ENCODE data around the gene MFSD11.

The MFSD11 gene

GRCh38 chr17:76723812-76724211, 14.1 kb upstream of the MFSD11 start:
- no peak overlapping the region for H3K4me3 ChIP-seq (ENCODE audit: insufficient read depth in 1 of 2, low read depth in 1 of 2, low read length in 2 of 2)
- no peak overlapping the region for H3K14ac ChIP-seq (ENCODE audit: low read length in 2 of 2)
- no peak overlapping the region for H2BK15ac ChIP-seq (ENCODE audit: low read depth, poor library complexity, severe bottlenecking)
- H2BK5ac ChIP-seq (ENCODE audit: low read depth, low read length, poor library complexity, severe bottlenecking), result no peak overlapping the region
- H4K91ac ChIP-seq (ENCODE audit: low read length), result no peak overlapping the region
- no peak overlapping the region for H4K8ac ChIP-seq (ENCODE audit: low read length)
- H3K79me1 ChIP-seq (replicated peaks; ENCODE audit: low read length, poor library complexity, severe bottlenecking), result peaks cover 24% of the 10 kb centered on the region
- H3K23ac ChIP-seq (ENCODE audit: low read length in 2 of 2), result no peak overlapping the region
- H3K4me2 ChIP-seq (ENCODE audit: low read length, poor library complexity, severe bottlenecking), result no peak overlapping the region
- H3K36me3 ChIP-seq (ENCODE audit: control insufficient read depth in 1 of 2, insufficient read depth in 2 of 2, low read depth in 1 of 2, low read length in 2 of 2), result peaks cover 51 to 61% of the 10 kb centered on the region in 2 experiments
- peaks cover 15% of the 10 kb centered on the region for H3K4me1 ChIP-seq (ENCODE audit: control insufficient read depth, insufficient read depth, low read depth, low read length)
- H2AK5ac ChIP-seq (ENCODE audit: low read length, severe bottlenecking), result no peak overlapping the region
- no peaks in the 10 kb centered on the region for H3K27me3 ChIP-seq (ENCODE audit: control insufficient read depth in 1 of 2, insufficient read depth in 1 of 2, low read length in 2 of 2)
- no peak overlapping the region for H2AFZ ChIP-seq (ENCODE audit: low read depth, low read length)
- H2BK12ac ChIP-seq (ENCODE audit: low read length in 2 of 2), result no peak overlapping the region
- H2BK120ac ChIP-seq (ENCODE audit: low read depth, low read length), result no peak overlapping the region
- no peak overlapping the region for H3K18ac ChIP-seq (ENCODE audit: low read depth in 1 of 2, low read length in 2 of 2)
- no peak overlapping the region for H3K27ac ChIP-seq (ENCODE audit: low read length, poor library complexity, severe bottlenecking)
- DNase-seq, result no peak
- H3K9ac ChIP-seq (ENCODE audit: low read length), result no peak overlapping the region
- H3K9me3 ChIP-seq (ENCODE audit: control insufficient read depth, low read length), result no peaks in the 10 kb centered on the region
- no peak overlapping the region for H3K4ac ChIP-seq (ENCODE audit: low read depth in 1 of 2, low read length in 2 of 2)
- WGBS, result 98% methylated on average over 5 of the region's 9 CpGs

- 11% methylated on average over 36 of the region's 38 CpGs for WGBS
- Histone ChIP-seq H3K23ac (ENCODE audit: low read length in 2 of 2) (peak overlapping the region; percentile 79 to 100), H3K4me1 (ENCODE audit: control insufficient read depth, insufficient read depth, low read depth, low read length) (peaks cover 16% of the 10 kb centered on the region)
These were observed 12.2 kb upstream of the MFSD11 start for GRCh38 chr17:76725580-76726230.

GRCh38 chr17:76726231-76726775, 11.6 kb upstream of the MFSD11 start, which contains the start of gene JMJD6:
Gene JMJD6, minus strand, starts transcription at chr17:76726606. Its CDS starts 131 bp downstream, at chr17:76726475.
- Histone ChIP-seq H4K91ac (ENCODE audit: low read length) (peak within 1 kb of the TSS; percentile 98), H2AFZ (ENCODE audit: low read depth, low read length) (peak within 1 kb of the TSS; percentile 89), H3K18ac (ENCODE audit: low read depth in 1 of 2, low read length in 2 of 2) (peak within 1 kb of the TSS; percentile 99), H2BK120ac (ENCODE audit: low read depth, low read length) (peak within 1 kb of the TSS; percentile 89), H3K4me1 (ENCODE audit: control insufficient read depth, insufficient read depth, low read depth, low read length) (peaks cover 16% of the 10 kb centered on the region), H2AK5ac (ENCODE audit: low read length, severe bottlenecking) (peak within 1 kb of the TSS; percentile 77), H3K27ac (ENCODE audit: low read length, poor library complexity, severe bottlenecking) (peak within 1 kb of the TSS; percentile 99), H3K9ac (ENCODE audit: low read length) (peak within 1 kb of the TSS; percentile 94), H3K23ac (ENCODE audit: low read length in 2 of 2) (peak within 1 kb of the TSS; percentile 79 to 100), H3K4ac (ENCODE audit: low read depth in 1 of 2, low read length in 2 of 2) (peak within 1 kb of the TSS; percentile 98), H2BK15ac (ENCODE audit: low read depth, poor library complexity, severe bottlenecking) (peak within 1 kb of the TSS; percentile 94), H3K4me3 (ENCODE audit: insufficient read depth in 1 of 2, low read depth in 1 of 2, low read length in 2 of 2) (peak within 1 kb of the TSS; percentile 97 to 99), H3K27me3 (ENCODE audit: control insufficient read depth in 1 of 2, insufficient read depth in 1 of 2, low read length in 2 of 2) (no peaks in the 10 kb centered on the region), H3K36me3 (ENCODE audit: control insufficient read depth in 1 of 2, insufficient read depth in 2 of 2, low read depth in 1 of 2, low read length in 2 of 2) (peaks cover 32 to 53% of the 10 kb centered on the region in 2 experiments), H3K14ac (ENCODE audit: low read length in 2 of 2) (peak within 1 kb of the TSS; percentile 95 to 97), H2BK5ac (ENCODE audit: low read depth, low read length, poor library complexity, severe bottlenecking) (peak within 1 kb of the TSS; percentile 97), H3K79me1 (replicated peaks; ENCODE audit: low read length, poor library complexity, severe bottlenecking) (peaks cover 11% of the 10 kb centered on the region), H2BK12ac (ENCODE audit: low read length in 2 of 2) (peak within 1 kb of the TSS; percentile 66 to 80), H3K4me2 (ENCODE audit: low read length, poor library complexity, severe bottlenecking) (peak within 1 kb of the TSS; percentile 96), H4K8ac (ENCODE audit: low read length) (peak within 1 kb of the TSS; percentile 97), H3K9me3 (ENCODE audit: control insufficient read depth, low read length) (no peaks in the 10 kb centered on the region)
- peak; percentile 97 for DNase-seq
- WGBS, result under 1% methylated on average over 50 of the region's 60 CpGs

More at GRCh38 chr17:76725580-76726230, 12.2 kb upstream of the MFSD11 start:
- peak overlapping the region; percentile 95 to 97 for H3K14ac ChIP-seq (ENCODE audit: low read length in 2 of 2)
- DNase-seq, result peak; percentile 61
- peak overlapping the region; percentile 85 for H4K91ac ChIP-seq (ENCODE audit: low read length)
- peak overlapping the region; percentile 84 for H4K8ac ChIP-seq (ENCODE audit: low read length)
- H3K79me1 ChIP-seq (replicated peaks; ENCODE audit: low read length, poor library complexity, severe bottlenecking), result peaks cover 15% of the 10 kb centered on the region
- H2BK5ac ChIP-seq (ENCODE audit: low read depth, low read length, poor library complexity, severe bottlenecking), result peak overlapping the region; percentile 73
- peak overlapping the region; percentile 98 for H3K4ac ChIP-seq (ENCODE audit: low read depth in 1 of 2, low read length in 2 of 2)
- peak overlapping the region; percentile 93 to 99 for H3K18ac ChIP-seq (ENCODE audit: low read depth in 1 of 2, low read length in 2 of 2)
- H3K27me3 ChIP-seq (ENCODE audit: control insufficient read depth in 1 of 2, insufficient read depth in 1 of 2, low read length in 2 of 2), result no peaks in the 10 kb centered on the region
- H2BK120ac ChIP-seq (ENCODE audit: low read depth, low read length), result peak overlapping the region; percentile 89
- H3K9me3 ChIP-seq (ENCODE audit: control insufficient read depth, low read length), result no peaks in the 10 kb centered on the region
- peak overlapping the region; percentile 91 for H3K9ac ChIP-seq (ENCODE audit: low read length)
- H2BK12ac ChIP-seq (ENCODE audit: low read length in 2 of 2), result peak overlapping the region; percentile 66 to 80
- H3K36me3 ChIP-seq (ENCODE audit: control insufficient read depth in 1 of 2, insufficient read depth in 2 of 2, low read depth in 1 of 2, low read length in 2 of 2), result peaks cover 37 to 55% of the 10 kb centered on the region in 2 experiments
- H2AFZ ChIP-seq (ENCODE audit: low read depth, low read length), result peak overlapping the region; percentile 72
- peak overlapping the region; percentile 77 for H2AK5ac ChIP-seq (ENCODE audit: low read length, severe bottlenecking)
- peak overlapping the region; percentile 89 to 93 for H3K4me3 ChIP-seq (ENCODE audit: insufficient read depth in 1 of 2, low read depth in 1 of 2, low read length in 2 of 2)
- peak overlapping the region; percentile 89 for H3K27ac ChIP-seq (ENCODE audit: low read length, poor library complexity, severe bottlenecking)
- H3K4me2 ChIP-seq (ENCODE audit: low read length, poor library complexity, severe bottlenecking), result peak overlapping the region; percentile 96
- peak overlapping the region; percentile 93 for H2BK15ac ChIP-seq (ENCODE audit: low read depth, poor library complexity, severe bottlenecking)
